IPS-18c (cell line): Measurements from ENCODE around the gene PDE4B.
"Not testable (repeated sequence)": the region's sequence is repeated elsewhere in the genome, so short reads cannot be mapped to it uniquely, and the experiment has no call there.

Experiments used
- H3K4me3 ChIP-seq: 2 replicates; pipeline ENCODE4 v1.7.0; 2013; ENCODE audit warnings: low read depth, mild to moderate bottlenecking, low read length, moderate library complexity; ENCODE audit not compliant: insufficient read depth
- H3K9me3 ChIP-seq: one replicate; pipeline ENCODE4 v1.6.1; 2013; ENCODE audit warnings: mild to moderate bottlenecking, low read length, moderate library complexity; ENCODE audit not compliant: control insufficient read depth, insufficient read depth

The PDE4B gene

GRCh38 chr1:66402194-66402593, 609.5 kb downstream of the PDE4B start:
- no peak overlapping the region for H3K4me3 ChIP-seq
- H3K9me3 ChIP-seq = peaks cover 2% of the 10 kb centered on the region

DNA sequence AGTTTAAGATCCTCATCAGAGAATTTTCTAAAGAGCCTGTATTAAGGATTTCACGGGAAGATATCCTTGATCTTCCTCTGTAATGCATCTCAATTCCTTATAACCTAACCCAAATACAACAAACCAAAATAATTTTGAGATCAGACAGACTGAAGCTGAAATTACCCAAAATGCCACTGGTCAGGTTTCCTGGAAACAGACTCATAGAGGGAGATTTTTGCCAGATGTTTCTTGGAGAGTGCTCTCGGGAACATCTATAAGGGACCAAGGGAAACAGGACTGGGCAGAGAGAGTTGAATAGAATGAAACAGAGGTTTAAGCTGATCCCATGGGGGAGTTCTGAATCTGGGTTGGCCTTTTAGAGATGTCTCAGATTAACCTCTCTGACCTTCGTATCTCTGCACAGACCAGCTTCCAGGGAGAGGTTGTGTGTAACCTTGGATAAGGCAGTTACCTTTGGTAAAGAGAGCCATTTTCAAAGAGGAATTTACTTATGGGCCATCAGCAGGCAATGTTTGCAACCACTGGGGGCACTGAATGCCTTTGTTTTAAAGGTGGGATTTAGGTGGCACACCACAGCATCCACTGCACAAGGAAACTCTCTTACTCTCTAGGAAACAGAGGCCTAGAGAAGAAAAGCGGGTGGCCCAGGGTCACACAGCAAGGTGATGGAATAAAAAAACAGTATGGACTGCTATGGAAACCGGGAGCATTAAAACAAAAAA, 610.5 kb downstream of the PDE4B start:
- Histone ChIP-seq H3K4me3 (no peak overlapping the region), H3K9me3 (peaks cover 2% of the 10 kb centered on the region)

DNA sequence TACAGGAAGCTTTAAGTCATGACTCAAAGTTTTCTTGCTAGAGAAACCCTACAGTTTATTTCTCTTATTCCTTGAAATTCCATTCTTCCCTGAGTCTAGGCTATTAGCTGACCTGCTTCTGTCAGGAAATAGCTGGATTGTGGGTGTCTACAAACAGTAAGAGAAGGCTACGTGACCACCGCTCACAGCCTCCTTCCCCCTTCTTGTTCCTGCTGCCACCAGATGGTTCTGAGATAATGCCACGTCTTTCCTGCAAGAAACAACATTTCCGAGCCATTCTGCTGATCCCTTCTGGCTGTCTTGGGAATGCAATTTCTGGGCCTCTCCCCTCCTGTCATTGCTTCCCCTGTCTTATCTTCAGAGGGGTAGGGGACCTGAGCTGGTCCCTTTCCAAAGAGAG, 612.4 kb downstream of the PDE4B start:
- Histone ChIP-seq H3K9me3 (peaks cover 2% of the 10 kb centered on the region), H3K4me3 (no peak overlapping the region)

- not testable (repeated sequence) for H3K9me3 ChIP-seq, H3K4me3 ChIP-seq
Measured at GRCh38 chr1:66411449-66411848, 618.8 kb downstream of the PDE4B start.

DNA sequence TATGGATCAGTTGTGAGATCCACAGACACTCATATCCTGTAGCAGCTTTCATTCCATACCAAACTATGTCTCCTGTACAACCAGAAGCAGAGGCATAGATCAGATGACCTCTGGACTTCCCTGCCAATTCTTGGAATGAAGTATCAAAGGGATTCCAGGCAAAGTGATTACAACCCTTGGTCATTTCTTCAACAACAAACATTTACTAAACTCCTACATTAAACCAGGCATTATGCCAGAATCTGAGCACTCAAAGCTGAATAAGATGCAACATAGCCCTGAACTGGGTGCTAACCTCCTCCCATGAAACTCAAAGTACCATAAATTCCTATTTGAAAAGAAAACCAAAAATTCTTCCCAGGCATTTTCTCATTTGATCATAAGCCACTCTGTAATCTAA, 620.0 kb downstream of the PDE4B start:
- H3K4me3 ChIP-seq = no peak overlapping the region
- H3K9me3 ChIP-seq = peaks cover 8% of the 10 kb centered on the region

GRCh38 chr1:66413136-66413837, 620.6 kb downstream of the PDE4B start:
- no peak overlapping the region for H3K4me3 ChIP-seq
- H3K9me3 ChIP-seq = peaks cover 11% of the 10 kb centered on the region

GRCh38 chr1:66413838-66414175, 621.1 kb downstream of the PDE4B start:
- Histone ChIP-seq H3K9me3 (peaks cover 11% of the 10 kb centered on the region), H3K4me3 (no peak overlapping the region)

DNA sequence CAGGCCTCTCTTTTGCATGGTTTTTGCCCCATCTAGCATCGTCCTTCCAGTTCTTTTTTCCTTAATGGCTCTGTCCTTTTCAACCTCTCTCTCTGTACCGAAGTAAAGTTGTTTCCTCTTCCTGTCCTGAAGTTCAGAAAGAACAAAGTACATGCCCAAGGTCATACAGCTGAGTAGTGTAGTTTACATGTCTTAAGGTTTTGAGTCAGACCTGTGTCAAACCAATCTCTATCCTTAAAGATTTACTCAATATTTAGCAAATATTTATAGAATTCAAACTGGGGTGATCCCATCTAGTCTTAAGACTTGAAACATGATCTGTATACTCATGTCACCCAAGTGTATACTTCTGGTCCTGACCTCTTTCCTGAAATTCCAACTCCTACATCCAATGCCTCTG, 622.6 kb downstream of the PDE4B start:
- Histone ChIP-seq H3K4me3 (no peak overlapping the region), H3K9me3 (peaks cover 11% of the 10 kb centered on the region)

DNA sequence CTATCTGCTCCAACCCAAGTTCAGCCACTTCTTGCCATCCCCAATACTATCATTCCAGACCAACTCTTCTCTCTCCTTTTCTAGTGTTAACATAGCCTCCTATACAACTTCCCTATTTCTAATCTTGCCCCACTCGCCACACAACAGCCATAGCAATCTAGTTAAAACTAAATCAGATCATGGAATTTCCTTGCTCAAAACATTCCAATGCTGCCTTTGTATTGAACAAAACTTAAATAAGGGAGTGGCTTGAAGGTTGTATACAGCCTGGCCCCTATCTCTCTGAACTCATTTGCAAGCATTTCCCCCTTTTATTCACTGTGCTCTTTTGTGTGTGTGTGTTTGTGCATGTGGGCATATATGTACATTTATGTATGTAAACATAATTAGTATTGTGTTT, 623.2 kb downstream of the PDE4B start:
- peaks cover 11% of the 10 kb centered on the region for H3K9me3 ChIP-seq
- H3K4me3 ChIP-seq = no peak overlapping the region

- H3K9me3 ChIP-seq = peaks cover 11% of the 10 kb centered on the region
- H3K4me3 ChIP-seq = no peak overlapping the region
Measured at GRCh38 chr1:66416295-66416694, 623.6 kb downstream of the PDE4B start.

DNA sequence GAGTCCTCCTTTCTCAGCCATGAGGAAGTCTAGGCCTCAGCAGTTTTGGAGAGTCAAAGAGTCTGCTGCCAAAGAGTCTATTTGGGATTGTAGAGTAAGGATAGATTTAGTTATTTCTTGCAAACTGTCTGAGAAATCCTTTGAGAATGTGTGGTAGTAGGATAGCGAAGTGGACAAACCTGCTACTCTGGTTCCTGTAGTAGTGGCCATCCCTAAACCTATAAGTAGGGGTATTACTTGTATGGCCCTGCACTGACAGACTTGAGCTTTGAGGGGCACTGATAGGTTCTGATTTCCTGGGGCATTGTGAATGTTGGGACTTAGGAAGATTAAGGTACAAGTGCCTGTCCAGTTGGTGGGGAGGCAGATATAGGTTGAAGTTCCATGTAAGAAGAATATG, 625.3 kb downstream of the PDE4B start:
- H3K4me3 ChIP-seq = no peak overlapping the region
- H3K9me3 ChIP-seq = peaks cover 11% of the 10 kb centered on the region

DNA sequence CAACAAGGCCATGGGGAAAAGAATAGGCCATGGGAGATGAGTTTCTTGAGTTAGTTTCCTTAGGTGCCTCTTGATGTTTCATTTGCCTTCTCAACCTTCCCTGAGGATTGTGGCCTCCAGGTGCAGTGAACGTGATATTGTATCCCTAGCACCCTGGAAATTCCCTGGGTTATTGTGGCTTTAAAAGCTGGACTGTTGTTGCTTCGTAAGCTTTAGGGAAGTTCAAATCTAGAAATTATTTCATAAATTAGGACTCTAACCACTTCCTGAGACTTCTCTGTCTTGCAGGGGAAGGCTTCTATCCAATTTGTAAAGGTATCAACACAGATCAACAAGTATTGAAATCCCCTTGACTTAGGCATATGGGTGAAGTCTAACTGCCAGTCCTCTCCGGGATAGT, 627.5 kb downstream of the PDE4B start:
- H3K9me3 ChIP-seq, H3K4me3 ChIP-seq: not testable (repeated sequence)

GRCh38 chr1:66420906-66421305, 628.2 kb downstream of the PDE4B start:
- not testable (repeated sequence) for H3K4me3 ChIP-seq, H3K9me3 ChIP-seq

GRCh38 chr1:66422804-66423203, 630.1 kb downstream of the PDE4B start:
- Histone ChIP-seq H3K4me3 (no peak overlapping the region), H3K9me3 (peaks cover 6% of the 10 kb centered on the region)
